H7 (cell line): ENCODE measurements around the gene GPC4. TPM values are rescaled to one million over a fixed set of nuclear protein-coding genes. Genes with fewer than 3 reads are reported as not detected.
"Not testable (repeated sequence)": the region's sequence is repeated elsewhere in the genome, so short reads cannot be mapped to it uniquely, and the experiment has no call there.

Experiments
- DNase-seq: peaks from one replicate; pipeline ENCODE4 v3.0.0; 2012
- H3K27me3 ChIP-seq: 2 replicates; pipeline ENCODE4 v1.6.0; 2011; ENCODE audit warnings: mild to moderate bottlenecking, low read length; ENCODE audit not compliant: control insufficient read depth, insufficient read depth
- H3K36me3 ChIP-seq: replicated peaks from 2 replicates; pipeline ENCODE4 v1.5.1; 2011; ENCODE audit warnings: low read length; ENCODE audit not compliant: control insufficient read depth, insufficient read depth
- H3K4me3 ChIP-seq: 2 replicates; pipeline ENCODE4 v1.5.1; 2011; ENCODE audit warnings: low read depth, mild to moderate bottlenecking, control low read depth, low read length, moderate library complexity; ENCODE audit not compliant: insufficient read depth
- total RNA-seq: library from RNA; depleted of rRNA; stranded (reverse); fragments of >200 nt; shearing (Covaris generic); gene quantifications from 2 replicates; pipeline ENCODE4 v1.2.3, GENCODE V29; 2014; rRNA removed

Gene GPC4
- total RNA-seq, 1 experiment from 2014 or later, result 96.5 TPM

DNA sequence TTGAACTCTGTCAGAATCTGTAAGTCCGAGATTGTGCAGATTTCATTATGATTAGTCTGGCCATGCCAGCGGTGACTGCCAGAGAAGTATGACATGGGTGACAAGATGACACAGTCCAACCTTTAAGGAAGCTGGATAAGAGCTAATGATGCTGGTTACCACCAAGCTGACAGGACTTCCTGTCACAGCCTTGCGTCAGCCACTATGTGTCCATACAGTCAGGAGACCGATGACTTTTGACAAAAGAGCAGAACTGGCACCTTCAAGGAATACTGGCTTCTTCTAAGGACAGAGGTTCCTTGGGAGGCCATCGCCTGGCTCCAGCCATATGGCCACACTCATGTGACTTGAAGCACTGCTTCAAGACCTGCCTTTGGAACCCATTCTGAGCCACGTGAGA lies 129.9 kb downstream of the GPC4 start:
- H3K36me3 ChIP-seq, result no peaks in the 10 kb centered on the region
- no peaks in the 10 kb centered on the region for H3K27me3 ChIP-seq
- no peak overlapping the region for H3K4me3 ChIP-seq
- no peak for DNase-seq

DNA sequence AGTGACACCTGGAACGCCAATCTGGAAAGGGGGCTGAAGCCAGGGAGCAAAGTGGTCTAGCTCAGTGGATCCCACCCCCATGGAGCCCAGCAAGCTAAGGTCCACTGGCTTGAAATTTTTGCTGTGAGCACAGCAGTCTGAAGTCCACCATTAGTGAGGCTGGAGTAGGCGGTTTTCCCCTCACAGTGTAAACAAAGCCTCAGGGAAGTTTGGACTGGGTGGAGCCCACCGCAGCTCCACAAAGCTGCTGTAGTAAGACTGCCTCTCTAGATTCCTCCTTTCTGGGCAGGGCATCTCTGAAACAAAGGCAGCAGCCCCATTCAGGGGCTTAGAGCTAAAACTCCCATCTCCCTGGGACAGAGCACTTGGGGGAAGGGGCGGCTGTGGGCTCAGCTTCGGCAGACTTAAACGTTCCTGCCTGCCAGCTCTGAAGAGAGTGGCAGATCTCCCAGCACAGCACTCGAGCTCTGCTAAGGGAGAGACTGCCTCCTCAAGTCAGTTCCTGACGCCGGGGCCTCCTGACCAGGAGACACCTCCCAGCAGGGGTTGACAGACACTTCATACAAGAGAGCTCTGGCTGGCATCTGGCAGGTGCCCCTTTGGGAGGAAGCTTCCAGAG lies 136.1 kb downstream of the GPC4 start:
- H3K4me3 ChIP-seq, H3K27me3 ChIP-seq, DNase-seq, H3K36me3 ChIP-seq: not testable (repeated sequence)

DNA sequence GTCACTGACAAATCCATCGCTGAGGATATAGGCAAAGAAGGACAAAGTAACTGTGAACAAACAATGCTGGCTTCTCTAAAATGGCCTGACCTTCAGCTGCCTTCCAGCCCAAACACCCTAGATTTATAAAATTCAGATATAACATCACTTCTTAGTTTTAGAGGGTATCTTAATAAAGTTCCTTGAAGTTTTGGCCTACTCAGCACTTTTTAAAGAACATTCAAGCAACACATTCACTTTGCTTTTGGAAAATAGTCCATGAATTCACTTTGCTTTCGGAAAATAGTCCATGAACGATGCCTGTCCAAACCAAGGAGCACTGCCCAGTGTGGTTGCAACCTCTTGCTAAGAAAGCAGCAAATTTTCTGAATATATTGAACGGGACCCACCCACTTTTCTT lies 142.1 kb downstream of the GPC4 start:
- no peak overlapping the region for H3K4me3 ChIP-seq
- no peak for DNase-seq
- H3K36me3 ChIP-seq, result no peaks in the 10 kb centered on the region
- no peaks in the 10 kb centered on the region for H3K27me3 ChIP-seq

DNA sequence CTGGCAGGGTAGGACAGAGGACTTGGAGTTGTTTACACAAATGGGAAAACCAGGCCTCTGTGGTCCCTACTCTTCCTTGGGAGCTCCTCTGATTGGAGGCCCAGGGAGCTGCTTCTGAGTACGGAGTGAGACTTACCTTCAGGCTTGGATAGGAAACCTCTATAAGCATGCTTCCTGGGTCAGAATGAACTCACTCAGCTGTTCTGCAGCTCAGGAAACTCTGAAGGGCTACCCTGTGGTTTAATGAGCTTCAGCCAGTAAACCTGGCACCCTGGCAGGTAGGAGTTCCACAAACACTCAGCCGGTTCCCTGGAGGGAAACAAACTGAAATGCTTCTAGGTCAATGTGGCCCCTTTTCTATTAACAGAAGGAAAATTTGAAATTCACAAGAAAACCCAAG lies 146.1 kb downstream of the GPC4 start:
- DNase-seq, result no peak
- Histone ChIP-seq H3K4me3 (no peak overlapping the region), H3K36me3 (no peaks in the 10 kb centered on the region), H3K27me3 (no peaks in the 10 kb centered on the region)

DNA sequence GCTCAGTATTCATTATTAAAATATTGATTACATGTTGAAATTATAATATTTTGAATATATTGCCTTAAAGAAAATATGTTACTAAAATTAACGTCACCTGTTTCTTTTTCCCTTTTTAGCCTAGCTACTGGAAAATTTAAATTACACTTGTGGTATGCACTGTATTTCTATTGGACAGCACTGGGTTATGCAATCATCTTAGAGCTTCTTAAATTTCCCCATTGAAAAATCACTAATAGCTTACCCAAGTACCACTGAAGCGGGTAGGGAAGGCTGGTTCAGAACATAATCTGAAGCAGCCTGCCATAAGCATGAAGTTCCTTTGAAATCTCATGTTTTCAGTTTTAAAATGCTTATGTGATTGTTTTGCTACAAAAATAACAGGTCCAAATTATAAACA lies 147.7 kb downstream of the GPC4 start:
- Histone ChIP-seq H3K27me3 (no peaks in the 10 kb centered on the region), H3K4me3 (no peak overlapping the region), H3K36me3 (no peaks in the 10 kb centered on the region)
- DNase-seq, result no peak

DNA sequence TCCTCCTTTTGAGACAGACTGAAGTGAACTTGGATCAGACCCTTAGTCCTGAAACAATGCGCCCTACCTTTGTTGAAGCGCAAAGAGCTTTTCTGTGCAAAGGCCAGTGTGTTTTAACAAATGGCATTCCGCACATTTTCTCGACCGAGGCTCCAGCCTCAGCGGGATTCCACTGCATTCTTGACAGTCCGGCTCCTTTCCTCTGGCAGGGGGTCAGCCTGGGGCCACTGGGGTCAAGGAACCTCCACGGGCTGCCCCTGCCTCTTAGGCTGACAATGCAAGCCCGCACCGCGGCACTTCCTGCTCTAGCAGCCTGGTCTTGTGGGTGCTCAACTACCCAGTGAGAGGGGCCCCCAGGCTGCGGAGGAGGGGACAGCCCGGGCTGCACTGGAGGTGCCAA lies 150.0 kb downstream of the GPC4 start:
- H3K4me3 ChIP-seq, result no peak overlapping the region
- peak; percentile 91 for DNase-seq
- H3K36me3 ChIP-seq, result no peaks in the 10 kb centered on the region
- H3K27me3 ChIP-seq, result no peaks in the 10 kb centered on the region

DNA sequence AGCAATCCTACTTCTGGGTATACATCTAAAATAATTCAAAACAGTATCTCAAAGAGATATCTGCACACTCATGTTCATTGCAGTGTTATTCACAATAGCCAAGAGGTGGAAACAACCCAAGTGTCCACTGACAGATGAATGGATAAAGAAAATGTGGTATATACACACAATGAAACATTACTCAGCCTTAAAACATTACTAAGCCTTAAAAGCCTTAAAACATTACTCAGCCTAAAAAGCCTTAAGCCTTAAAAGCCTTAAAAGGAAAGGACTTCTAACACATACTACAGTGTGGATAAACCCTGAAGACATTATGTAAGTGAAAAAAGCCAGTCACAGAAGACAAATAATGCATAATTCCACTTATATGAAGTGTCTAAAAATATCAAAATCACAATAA lies 156.8 kb downstream of the GPC4 start:
- Histone ChIP-seq H3K27me3 (no peaks in the 10 kb centered on the region), H3K36me3 (no peaks in the 10 kb centered on the region), H3K4me3 (no peak overlapping the region)
- no peak for DNase-seq

DNA sequence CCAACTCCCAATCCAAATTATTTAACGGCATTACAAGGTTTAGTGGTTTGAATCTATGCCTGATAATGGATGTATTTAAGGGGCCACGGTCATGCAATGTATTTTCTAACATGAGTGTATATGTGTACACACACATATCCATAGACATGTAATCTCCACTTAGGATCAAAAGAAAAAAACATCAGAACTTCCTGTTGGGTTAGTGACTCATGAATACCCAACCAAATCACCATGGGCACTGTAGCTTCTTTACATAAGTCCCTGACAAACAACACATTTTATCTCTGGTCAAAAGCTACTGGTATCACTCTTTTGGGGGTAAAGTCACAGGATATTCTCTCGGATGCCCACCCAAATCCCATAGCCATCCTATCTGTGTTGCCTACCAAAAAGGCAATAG lies 160.6 kb downstream of the GPC4 start:
- DNase-seq, result no peak
- Histone ChIP-seq H3K27me3 (no peaks in the 10 kb centered on the region), H3K4me3 (no peak overlapping the region), H3K36me3 (no peaks in the 10 kb centered on the region)

DNA sequence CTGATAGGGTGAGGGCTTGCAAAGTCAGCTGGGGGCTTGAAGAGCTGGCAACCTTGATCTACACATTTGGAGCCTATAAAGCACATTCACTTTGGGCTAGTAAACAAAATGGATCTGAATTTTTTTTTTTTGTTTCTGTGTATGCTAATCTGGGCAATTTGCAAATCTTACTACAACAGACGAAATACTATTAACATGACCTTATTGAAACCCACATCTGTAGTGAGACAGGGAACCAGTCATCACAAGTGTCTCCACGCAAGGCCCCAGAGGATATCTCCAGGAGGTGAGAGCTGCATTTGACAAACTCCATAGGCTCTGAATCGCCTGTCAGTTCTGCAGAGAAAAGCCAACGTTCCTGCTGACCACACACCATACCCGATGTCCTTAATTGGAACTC lies 164.1 kb downstream of the GPC4 start:
- Histone ChIP-seq H3K27me3 (no peaks in the 10 kb centered on the region), H3K36me3 (no peaks in the 10 kb centered on the region), H3K4me3 (no peak overlapping the region)
- no peak for DNase-seq

DNA sequence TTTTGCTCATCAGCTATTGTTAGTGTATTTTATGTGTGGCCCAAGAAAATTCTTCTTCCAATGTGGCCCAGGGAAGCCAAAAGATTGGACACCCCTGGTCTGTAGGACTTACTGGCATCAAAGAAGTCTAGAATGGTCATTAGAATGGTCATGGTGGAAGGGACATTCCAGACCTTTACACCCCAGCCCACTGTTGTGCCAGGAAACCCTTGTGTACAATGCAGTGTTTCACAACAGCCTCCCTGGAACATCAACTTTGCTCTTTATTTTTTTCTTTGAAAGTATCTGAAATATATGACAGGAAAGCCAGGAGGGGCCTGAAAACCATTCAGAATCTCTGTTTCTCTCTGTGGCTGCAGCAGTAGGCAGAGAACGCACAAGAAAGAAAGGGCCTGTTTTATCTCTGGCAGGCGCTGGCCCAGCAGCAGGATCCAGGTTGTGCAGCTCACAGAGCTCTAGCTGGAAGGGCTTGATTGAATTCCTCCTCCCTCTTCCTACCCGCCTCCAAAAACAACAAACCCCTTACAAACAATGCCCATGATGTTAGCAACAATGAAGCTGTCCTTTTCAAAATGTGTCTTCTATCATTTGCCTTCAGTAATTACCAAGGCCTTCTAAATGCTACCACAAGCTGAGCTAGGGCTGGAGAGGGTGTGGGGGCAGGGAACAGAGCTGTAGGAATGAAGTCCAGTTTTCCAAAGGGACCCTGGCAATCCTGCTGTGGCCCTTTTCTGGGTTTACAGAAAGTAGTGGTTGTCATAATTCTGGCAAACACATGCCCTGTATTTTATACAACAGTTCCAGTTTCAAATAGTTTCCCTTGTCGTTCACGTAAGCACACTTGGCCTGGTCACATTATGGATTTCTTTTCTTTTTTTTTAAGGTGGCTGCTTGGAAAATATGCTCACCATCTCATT lies 164.8 kb downstream of the GPC4 start:
- DNase-seq, result no peak
- H3K27me3 ChIP-seq, result no peaks in the 10 kb centered on the region
- no peak overlapping the region for H3K4me3 ChIP-seq
- no peaks in the 10 kb centered on the region for H3K36me3 ChIP-seq

Other genes starting within 250 kb of the GPC4 start
- gene TFDP3, start 197.1 kb downstream of the GPC4 start, total RNA-seq, result not detected in 2 replicates